H1 (cell line): ENCODE data around the gene SLC27A4. TPM values are rescaled to one million over a fixed set of nuclear protein-coding genes. Genes with fewer than 3 reads are reported as not detected.

Experiments used
- EP300 ChIP-seq, 2 experiments: IDR thresholded peaks; 1 replicate in 1 of 2; 2 replicates in 1 of 2; pipeline ENCODE4 v1.6.1; 2011 to 2012; ENCODE audit warnings: low read depth in 2 of 2, low read length in 2 of 2, mild to moderate bottlenecking in 2 of 2, borderline replicate concordance in 1 of 2, inconsistent platforms in 1 of 2, moderate library complexity in 1 of 2
- RBBP5 ChIP-seq: IDR thresholded peaks from 2 replicates; pipeline ENCODE4 v1.7.1; 2012; ENCODE audit warnings: low read depth, mild to moderate bottlenecking, inconsistent platforms, low read length, moderate library complexity, borderline replicate concordance
- polyA plus RNA-seq, 7 experiments: library from polyadenylated mRNA; depleted of rRNA in 3 of 7; stranded (reverse) in 5 of 7; unstranded in 2 of 7; fragments of >200 nt in 5 of 7; fragments of 200-250 nt in 2 of 7; gene quantifications; 1 replicate in 5 of 7; 2 replicates in 1 of 7; 4 replicates in 1 of 7; pipeline versions ENCODE4 v1.2.1 to v1.2.3, GENCODE V29; 2011 to 2013; ENCODE audit warnings: missing spikeins in 2 of 7, mixed read lengths in 2 of 7
- total RNA-seq: library from RNA; stranded (reverse); fragmentation: NEBNext Ultra II Directional; extraction: Animal tissue kit (Norgen Biotek cat#: 25700); gene quantifications from 2 replicates; pipeline ENCODE4 v1.2.1, GENCODE V29; 2021

Gene SLC27A4
- total and polyA plus RNA-seq, 2 of the 8 experiments (the other 6 are each of a cell fraction or from before 2014, with no cell fraction given) = 14.9 to 20.5 TPM

GRCh38 chr9:128394379-128395168 lies 54.2 kb downstream of the SLC27A4 start (continued):
- TF ChIP-seq RBBP5 (no peak), EP300 (IDR thresholded peaks at IDR 0.05; ENCODE audit: borderline replicate concordance in 1 of 2, low read depth in 2 of 2, low read length in 2 of 2) (no peak)
